Stimulated activated naive CD8-positive, alpha-beta T cell treated with anti-CD3 and anti-CD28 coated beads, Interleukin-15, Interleukin-2, amounts not matched to agents 100 U/mL and 50 U/mL, for 24 hours (primary cell): ENCODE measurements around the gene STMND1.

Source experiments
- ATAC-seq: fragments of 150-1000 bp; cut with Tn5 transposase; one replicate; pipeline ENCODE4 v1.10.0; 2021
- DNase-seq: peaks from one replicate; pipeline ENCODE4 v3.0.0; 2021

STMND1 gene

DNA sequence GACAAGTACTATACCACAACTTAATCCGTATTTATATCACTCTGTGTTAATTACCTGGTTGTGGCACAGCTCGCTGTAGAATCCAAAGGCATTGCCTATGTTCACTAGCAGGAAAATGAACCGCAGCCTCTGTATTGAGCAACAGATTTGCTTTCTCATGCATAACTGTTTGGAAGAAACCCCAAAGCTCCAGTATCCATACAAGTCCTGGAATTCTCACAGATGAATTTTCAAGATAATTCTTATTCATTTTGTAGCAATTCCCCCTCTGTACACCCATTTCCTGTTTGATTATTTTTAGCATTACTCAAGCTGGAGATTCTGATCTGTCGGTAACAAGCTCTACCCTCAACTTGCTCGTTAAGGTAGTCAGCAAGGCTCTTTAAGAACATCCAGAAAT is 63.5 kb downstream of the STMND1 start:
- DNase-seq, result no peak

DNA sequence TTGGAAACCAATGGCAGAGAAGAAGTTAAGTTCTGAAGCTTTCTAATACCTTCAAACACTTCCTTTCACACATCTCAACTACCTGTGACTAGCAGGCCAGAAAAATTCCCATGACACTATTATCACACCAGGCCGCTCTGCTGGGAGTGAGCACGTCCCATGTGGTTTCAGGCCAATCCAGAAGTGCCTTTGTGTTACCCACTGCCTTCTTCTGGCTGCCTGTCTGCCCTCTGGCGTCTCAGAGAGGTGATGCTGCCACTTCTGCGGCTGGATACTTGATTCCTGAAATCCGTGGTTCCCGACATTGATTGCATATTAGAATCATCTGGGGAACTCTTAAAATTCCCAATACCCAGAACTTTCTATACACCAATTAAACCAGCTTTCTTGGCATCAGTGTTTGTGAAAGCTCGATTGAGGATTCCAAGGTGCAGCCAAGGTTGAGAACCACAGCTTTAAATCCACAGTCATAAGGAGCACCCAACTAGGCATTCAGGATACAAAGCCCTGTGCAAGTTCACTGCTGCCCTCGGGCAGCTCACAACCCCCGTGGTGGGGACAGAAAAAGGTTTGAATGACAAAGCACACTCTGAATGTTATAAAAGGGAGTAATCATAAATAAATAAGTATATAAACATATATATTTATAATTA is 65.6 kb downstream of the STMND1 start:
- DNase-seq (no peak), ATAC-seq (peak; percentile 57)

More for the DNA sequence above, 63.5 kb downstream of the STMND1 start:
- no peak for ATAC-seq

DNA sequence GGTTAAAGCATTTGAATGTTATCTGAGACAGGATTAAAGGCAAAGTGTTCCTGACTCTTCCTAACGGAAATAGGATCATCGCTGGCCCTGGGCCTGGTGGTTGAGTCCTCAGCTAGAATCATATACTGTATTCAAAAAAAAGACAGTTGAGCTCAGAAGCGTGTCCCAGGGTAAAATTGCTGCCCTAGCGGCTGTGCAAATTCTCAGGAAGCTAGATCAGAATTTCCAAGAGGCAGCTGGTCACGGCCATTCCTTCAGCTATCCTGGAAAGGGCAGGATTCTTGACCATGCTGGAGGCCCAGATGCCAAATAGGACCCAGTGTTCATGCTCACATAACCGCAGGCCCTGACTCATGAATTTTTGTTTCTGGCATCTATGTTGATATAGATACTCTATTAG is 67.4 kb downstream of the STMND1 start:
- ATAC-seq (no peak), DNase-seq (no peak)

DNA sequence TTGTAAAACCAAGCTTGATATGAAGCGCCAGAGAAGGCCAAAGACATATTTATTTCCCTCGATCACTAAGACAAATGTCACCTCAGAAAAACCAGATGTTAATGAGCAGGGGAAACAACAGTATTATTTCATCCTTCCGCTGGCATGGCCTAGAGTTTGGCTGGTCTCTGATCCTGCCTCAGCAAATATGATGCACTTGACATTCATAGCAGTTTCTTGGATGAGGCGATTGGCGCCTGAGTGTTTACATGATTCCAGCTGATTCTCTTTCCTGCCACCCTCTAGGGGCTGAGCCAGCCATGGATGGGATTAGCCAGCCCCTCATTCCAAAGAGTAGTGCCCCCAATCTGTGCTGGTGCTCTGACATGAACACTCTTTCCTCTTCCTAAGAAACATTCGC is 67.9 kb downstream of the STMND1 start:
- DNase-seq, result no peak
- ATAC-seq, result no peak

DNA sequence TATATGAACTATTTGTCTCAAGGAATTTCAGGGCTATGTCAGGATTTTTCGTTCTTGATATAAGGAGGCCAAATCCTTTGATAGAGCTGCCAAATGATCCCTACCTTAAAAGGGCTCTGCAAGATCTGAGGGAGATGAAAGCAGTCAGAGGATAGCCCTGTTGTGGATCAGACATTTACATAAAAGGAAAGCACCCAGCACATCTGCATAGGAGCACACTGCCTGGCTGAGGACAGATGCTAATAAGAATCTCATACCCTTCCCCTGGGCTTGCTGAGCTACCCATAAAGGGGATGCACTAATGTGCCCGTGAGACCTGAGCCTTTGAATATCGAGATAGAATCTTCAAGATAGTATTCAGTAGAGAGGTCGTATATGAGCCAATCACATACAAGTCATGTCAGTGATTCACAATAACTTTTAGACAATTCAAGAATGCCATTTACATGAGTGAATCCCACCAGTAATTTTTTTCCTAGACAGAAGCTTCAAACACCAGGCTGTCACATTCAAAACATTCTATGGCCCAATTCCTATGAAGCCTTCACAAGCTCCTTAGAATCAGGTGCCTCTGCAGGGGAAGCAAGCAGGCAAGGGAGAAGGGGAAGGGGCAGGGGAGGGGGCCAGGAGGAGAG is 71.1 kb downstream of the STMND1 start:
- ATAC-seq (no peak), DNase-seq (no peak)

DNA sequence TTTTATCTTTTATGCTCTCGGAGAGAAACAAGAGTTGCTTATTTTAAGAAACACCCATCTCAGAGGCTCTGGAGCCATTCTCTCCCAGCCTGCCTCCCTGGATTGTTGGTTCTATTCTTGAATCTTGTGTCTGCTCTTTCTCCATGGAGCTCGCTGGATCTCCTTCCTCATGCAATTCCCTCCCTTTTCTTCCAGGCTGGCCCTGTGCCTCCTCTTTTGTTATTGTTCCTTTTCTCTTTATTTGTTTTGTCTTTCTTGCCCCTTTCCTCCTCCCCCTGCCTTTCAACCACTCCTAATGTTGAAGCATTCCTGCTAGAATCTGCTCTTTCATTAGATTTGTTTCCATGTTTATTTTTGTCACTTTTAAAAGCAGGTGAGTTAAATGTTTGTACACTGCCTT is 76.5 kb downstream of the STMND1 start:
- no peak for DNase-seq
- ATAC-seq, result no peak

DNA sequence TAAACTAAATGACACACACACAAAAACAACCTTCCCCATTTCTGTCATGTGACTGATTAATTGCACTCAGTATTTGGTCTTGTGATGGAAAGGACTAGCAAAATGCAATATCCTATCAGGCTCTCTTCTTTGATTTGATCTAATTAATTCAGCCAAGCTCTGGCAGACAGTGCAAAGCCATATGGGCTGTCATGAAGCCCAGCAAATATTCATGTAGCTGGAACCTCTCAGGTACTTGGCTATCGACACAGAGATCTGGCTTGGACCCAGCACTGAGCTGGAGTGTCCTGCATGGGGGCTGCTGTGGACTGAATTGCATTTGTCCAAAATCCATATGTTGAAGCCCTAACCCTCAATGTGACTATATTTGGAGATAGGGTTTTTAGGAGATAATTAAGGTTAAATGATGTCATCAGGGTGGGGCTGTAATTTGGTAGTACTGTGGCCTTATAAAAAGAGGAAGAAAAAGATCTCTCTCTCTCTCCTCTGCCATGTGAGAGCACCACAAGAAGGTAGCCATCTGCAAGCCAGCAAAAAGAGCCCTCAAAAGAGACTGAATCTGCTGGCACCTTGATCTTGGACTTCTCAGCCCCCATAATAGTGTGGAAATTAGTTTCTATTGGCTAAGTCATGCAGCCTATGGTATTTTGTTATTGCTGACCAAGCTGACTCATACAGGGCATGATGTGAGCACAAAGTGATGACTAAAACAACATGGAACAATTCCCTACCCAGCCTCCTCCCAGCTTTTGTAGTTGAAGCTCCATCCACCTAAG is 77.1 kb downstream of the STMND1 start:
- ATAC-seq, result no peak
- no peak for DNase-seq

DNA sequence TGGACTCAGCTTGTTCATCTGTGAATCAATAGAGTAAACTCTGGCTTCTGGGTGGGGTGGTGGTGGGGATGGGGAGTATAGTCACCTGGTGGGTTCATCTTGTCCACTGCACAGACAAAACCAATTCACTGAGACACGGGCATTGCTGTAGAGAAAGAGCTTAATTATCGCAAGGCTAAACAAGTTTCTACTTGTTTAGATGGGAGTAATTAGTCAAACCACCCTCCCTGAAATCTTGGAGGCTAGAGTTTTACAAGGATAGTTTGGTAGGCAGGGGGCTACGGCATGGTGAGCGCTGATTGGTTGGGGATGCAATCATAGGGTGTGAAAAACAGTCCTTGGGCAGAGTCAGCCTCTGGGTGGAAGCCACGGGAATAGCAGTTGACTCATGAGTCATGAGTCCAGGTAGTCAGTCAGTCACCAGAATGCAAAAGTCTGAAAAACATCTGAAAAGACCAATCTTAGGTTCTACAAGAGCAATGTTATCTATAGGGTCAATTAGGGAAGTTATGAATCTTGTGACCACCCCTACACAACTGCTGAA is 77.8 kb downstream of the STMND1 start:
- ATAC-seq, result no peak
- no peak for DNase-seq
